GM21619 (cell line): ENCODE results near the gene FAM120A.
"Not testable (repeated sequence)": the region's sequence is repeated elsewhere in the genome, so short reads cannot be mapped to it uniquely, and the experiment has no call there.

Source experiments
- ATAC-seq: cut with Tn5 transposase; IDR thresholded peaks from one replicate; pipeline ENCODE4 v1.9.1; 2021; ENCODE audit not compliant: unreplicated experiment

The FAM120A gene

DNA sequence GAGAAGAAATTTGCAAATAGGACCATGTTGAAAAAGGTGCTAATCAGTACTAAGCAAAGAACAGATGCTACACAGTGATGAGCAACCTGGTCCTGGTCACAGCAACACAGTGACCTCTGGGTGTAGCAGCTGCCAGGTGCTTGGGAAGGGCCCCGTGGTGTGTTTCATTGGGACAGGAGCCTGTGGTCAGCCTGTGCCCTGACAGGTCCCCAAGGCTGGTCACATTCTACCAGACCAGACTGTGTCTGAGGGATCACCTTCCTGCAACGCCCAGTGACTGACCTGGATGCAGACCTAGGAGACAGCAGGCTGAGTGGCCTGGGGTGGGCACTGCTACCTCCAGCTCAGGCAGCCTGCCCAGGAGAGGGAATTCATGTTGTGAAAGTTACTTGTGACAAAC, 56.7 kb downstream of the FAM120A start:
- no peak for ATAC-seq

DNA sequence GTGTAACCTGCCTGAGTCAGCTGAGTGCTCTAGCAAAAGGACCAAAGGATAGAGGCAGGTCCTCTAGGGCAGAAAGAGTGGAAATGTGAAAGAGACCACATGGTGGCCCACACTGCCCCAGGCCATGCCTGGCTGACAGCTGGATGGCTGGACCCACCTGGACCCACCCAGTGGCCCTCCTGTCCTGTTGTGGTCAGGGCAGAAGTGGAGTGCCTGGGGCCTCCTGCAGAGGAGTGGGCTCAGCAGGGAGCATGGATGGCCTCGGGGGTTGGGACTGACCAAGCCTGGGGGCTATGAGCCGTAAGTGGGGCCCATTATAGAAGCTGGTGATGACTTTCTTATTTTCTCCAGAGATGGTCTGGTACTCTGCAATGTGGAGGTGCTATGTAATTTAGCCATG, 57.6 kb downstream of the FAM120A start:
- ATAC-seq = no peak

DNA sequence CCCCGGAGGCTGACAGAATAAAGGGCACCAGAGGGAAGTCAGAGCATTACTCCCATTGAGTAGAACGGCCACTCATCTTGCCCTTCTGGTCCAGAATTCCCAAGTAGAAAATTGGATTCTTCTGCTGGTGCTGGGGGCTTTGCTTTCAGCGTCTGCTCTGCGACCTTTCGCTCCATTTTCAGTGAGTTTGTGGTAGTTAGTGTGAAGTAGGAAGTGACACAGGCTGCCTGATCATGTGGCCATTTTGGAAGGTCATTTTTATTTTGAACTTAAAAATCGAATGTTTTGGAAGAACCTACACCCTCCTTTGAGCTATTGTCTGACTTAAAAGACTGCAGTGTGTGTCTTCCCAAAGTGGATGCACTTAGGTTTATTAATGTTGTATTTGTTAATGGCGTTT, 58.6 kb downstream of the FAM120A start:
- ATAC-seq = no peak

DNA sequence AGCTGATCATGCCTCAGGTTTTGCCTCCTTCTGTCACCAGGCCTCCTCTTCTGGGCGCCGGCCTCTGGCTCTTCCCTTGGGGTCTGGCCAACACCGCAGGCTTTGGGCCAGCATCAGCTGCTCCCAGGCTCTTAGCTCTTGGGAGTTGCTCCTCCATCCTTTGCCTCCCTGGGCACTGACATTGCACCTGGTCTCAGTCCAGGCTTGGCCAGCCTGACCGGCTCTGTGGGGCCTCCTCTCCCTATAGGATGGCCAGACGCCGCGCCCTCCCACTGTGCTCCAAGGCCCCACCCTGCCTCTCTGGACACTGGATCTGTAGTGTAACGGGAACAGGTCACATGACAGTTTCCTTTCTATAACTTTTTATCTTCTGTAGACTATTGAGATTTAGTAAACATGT, 59.7 kb downstream of the FAM120A start:
- ATAC-seq = not testable (repeated sequence)

DNA sequence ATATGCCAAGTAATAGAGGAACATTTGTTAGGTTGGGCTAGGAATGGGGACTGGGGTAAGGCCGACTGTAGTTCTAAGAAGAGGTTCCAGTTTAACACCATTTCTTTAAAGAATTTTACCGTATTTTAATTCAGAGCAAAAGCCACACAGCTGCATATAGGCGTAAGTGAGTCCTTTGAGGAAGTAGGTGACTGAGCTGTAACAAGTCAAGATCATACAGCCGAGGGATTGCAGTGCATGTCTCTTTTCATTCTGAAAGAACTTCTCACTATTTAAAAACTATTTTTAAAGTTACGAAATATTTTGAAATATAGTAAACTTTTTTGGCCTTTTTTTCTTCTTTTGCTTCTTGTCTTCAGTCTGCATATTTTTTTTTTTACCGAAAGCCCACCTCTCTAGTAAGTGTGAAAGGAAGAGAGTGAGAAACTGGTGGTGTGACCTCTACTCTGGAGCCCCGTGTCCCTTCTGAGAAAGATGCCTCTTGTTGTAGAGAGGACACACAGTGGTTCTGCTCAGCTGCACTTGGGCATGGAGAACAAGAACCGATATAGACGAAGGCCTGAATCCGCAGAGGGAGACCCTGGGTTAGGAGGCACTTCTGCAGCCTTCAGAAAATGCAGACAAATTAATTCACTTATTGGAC, 60.8 kb downstream of the FAM120A start:
- ATAC-seq = not testable (repeated sequence)

DNA sequence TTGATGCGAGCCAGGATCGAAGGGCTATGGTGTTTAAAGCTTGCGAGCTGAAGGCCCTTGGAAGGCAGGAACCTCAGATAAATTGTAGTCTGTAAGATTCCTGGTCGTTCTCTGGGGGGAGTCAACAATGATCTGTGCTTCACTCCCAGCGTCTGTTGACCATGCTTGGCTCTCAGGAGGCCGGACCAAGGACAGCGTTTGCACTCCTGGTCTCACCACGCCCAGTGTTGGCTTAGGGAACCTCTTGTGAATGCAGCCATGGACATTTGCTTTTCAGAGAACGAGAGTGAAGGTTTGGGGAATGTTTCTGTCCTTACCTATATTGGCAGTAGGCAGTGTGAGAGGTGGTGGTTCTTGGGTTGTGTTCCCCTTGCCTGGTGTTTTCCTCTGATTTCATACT, 62.1 kb downstream of the FAM120A start:
- ATAC-seq = no peak

DNA sequence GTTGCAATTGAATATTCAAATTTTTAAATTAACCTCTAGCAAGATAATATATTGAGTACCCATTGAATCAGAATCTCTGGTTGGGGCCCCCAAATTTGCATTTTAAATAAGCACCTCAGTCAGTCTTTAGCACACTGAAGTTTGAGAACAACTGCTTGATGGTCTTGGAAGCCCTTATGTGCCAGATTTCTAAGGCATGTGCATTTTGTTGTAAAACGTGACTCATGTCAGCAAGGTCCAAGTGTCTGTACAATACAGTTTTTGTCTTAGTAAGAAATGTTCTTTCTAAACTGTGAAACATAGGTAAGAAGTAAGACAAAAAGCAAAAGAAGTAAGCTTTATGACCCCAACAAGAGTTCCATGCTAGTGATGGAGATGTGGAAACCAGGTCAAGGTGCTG, 65.8 kb downstream of the FAM120A start:
- ATAC-seq = no peak

DNA sequence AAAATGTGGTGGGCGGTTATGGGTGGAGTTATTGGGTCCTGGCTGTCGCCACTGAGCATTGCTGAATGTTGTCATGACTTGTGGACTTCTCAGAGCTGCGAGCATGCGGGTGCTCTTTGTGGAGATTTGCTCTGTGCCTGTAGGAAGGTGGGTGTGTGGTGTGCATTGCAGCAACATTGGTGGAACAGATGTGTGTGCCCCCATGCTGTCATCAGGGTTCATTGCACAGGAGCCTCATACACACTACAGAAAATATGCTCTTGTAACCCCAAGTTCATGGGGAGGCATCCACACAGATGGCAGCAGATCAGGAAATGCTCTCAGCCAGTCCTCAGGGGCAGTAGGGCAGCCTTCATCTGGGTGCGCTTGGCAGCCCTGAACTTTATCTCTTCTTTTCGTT, 69.0 kb downstream of the FAM120A start:
- no peak for ATAC-seq

DNA sequence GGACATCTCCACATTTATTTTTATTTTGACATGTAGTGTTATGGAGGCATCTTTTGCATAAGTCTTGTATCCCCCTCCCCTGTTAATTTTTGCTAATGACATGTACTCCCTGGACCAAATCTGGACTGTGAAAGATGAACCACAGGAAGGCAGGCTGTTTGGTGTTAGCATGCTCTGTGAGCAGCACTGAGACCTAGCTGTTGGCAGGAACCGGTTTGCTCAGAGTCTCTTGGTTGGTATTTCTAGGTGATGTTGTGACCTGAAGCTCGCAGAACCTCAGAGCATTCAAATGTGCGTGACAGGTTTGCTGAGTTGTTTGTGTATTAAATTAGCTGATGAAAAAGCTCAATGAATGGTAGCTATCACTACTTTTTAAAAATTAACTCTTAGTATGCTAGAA, 71.3 kb downstream of the FAM120A start:
- no peak for ATAC-seq

DNA sequence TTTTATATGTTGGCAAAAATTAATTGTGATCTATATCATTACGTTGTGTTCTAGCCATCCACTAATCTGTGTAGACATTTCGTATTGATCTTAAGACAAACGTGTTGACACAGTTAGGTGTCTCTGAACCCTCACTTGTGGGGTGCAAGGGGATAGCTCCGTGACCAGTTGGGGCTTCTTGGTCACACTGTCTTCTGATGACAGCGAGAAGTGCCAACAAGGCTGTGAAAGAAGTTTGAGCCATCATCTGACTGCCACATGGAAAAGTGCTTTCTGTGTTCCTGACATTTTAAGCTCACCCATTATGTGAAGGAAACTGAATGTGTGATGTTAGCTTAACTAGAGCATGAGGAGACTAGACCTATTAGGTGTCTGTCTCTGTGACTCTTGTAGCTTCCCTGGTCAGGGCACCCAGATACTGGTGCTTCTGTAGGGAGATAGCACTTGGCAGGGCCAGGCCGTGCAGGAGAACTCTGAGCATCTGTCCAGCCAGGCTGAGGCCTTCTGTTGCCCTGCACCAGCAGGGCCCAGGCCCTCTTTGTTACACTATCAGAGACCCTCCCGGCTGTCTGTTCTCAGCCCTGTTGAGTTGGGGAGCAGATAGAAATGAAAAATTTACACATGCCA, 72.1 kb downstream of the FAM120A start:
- ATAC-seq = no peak

DNA sequence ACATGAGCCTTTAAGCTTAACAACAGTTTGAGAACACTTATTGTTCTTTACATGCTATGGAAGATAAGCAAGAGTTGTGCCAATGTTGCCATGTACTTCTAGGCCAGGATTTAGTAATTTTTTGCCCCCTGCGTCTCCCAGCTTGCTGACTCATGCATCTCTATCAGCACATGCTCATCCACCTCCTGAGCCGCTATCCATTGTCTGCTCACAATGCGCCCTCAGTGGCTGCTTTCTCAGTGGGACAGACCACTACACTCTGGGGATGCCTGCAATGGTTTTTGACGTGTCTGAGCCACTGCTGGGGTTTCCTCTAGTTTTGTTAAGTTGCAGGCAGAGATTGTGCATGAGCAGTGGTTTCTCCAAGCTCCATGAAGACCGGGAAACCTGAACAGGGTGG, 74.0 kb downstream of the FAM120A start:
- ATAC-seq = no peak

DNA sequence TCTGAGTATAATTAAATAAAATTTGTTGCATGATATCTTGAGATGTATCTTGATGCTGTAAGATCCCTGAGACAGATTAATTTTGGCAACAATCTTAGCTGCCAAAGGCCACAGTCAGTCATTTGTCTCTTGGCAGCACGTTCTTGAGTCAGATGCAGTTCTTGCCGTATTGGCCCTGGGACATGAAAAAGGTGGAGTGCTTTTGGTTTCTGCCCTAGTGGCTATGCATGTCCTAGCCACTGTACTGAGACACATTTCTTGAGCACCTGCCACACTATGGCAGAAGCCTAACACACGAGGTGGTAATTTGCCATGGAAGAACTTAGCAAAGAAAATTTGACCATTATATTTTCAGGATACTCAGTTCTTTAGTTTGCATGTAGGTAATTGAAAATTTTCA, 79.9 kb downstream of the FAM120A start:
- no peak for ATAC-seq

DNA sequence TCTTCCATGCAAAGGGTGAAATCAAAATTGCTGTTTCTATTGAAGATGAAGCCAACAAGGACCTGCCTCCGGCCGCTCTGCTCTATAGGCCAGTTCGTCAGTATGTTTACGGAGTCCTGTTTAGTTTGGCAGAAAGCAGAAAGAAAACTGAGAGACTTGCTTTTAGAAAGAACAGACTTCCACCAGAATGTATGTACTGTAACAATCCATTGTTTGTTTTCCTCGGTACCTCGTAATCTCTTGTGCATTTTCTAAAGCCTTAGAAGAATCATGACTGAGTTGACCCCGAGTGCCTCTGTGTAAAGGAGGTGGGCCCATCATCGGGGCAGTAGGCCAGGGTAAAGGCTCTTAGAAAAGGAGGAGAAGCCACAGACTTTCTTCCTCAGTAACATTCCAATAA, 80.7 kb downstream of the FAM120A start:
- ATAC-seq = no peak

DNA sequence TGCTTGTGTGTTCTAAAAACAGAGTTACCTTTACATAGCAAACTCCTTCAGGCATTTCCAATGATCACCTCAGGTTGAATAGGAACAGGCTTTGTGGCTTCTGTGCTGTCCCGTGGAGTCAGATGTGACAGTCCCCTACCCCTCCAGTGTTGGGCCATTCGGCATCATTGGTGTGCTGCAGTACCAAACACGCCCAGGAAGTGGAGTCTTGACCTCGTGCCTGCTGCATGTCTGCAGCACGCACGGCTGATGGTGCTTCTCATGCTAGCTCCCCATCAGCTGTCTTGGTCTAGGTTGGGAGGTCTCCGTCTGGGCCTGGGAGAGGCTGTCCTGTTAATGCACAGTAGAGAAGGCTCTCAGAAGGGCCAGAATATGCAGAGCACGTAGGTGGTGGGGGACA, 82.4 kb downstream of the FAM120A start:
- no peak for ATAC-seq

DNA sequence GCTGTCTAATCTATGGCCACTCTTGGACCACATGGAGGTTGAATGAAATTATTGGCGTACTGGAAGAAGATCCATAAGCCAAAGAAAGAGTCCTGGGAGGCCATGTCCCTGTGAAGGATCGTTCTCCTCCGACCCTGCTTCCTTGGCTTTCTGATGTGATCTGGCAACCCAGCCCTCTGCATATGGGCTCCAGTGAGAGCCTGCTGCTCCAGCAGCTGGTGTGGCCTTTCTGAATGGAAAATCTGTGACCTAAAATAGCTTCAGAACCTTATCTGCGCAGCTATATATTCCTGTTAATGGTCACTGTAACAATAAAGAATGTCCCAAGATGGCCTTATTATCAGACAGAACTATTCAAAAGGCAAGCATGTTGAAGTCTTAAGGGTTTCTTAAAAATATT, 84.7 kb downstream of the FAM120A start:
- no peak for ATAC-seq

DNA sequence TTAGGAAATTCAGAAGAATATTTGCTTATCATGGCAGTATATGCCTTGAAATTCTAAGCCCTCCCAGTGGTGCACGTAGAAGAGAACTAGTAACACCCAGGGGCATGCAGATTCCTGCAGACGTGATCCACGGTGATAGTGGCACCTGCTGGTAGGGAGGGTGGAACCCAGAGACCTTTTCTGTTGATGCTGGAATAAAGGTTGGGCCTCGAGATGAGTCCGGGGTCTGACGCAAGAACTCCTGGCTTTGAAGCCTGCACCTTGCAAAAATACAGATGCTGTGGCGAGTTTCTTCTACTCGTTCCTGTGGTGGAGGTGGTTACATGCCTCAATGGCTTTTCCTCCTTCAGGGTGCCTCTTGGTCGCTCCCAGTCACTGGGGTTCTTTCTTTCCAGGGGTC, 85.4 kb downstream of the FAM120A start:
- no peak for ATAC-seq

DNA sequence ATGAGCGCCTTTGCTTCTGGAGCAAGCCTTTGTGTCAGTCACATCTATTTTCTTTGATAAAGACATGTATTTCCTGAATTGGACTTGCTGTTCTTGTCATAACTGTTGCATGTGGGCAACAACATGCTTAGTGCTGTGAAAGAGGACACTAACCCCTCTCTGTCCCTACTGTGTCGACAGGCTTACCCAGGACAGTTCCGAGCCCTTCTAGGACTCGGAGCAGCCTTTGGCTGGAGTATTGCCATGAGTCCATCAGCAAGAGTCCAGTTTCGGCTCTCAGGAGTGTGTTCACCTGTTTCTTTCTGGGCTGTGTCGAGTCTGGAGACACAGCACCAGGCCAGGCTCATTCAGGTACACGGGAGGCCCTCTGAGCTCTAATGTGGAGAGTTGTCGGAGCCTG, 88.8 kb downstream of the FAM120A start:
- no peak for ATAC-seq

DNA sequence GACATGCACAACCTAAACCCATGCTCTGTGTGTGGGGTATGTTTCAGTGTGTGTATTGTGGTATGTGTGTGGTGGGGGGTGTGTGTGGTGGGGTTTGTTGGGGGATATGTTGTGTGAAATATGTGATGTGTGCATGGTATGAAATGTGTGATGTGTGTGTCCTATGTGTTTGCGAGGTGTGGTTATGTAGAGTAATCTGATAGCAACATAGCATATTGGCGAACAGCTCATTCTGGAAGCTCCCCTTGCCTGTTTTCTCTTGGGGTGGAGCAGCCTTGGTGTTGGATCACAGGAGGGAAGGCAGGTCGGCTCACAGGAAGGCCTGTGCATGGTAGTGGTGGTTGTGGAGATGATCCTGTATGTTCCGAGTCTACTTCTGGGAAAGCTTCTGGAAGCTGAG, 89.5 kb downstream of the FAM120A start:
- no peak for ATAC-seq

DNA sequence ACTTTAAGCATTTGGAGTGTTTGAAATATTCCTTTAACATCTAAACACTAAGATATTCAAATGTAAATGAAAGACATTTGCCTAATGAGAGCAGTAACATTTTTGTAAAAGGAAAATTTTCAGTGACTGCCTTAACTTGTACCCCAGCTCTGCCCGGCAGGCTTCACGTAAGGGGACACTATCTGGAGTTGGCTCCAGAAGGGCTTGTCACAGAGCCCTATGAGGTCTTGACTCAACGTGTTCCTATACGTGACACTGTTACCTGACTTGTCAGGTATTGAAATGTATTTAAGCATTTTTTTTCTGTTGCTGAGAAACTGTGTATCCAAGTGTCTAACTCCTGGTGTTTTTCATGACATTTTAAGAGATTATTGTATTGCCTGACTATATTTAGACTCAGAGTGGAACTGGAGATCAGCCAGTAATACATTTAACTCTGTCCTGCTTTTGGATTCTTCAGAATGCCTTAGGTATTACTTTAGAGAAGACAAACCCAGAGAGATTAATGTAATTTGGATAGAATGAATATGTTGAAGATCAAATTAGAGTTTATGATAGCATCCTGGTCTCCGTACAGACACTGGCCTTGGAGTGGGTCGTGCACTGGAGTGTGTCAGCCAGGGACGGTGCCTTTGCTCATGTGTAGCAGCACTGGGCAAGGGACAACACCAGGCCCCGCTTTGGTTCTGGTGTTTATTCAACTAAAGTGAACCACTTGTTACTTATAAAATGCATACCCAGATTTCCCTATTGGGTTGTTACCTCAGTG, 90.3 kb downstream of the FAM120A start:
- ATAC-seq = no peak

DNA sequence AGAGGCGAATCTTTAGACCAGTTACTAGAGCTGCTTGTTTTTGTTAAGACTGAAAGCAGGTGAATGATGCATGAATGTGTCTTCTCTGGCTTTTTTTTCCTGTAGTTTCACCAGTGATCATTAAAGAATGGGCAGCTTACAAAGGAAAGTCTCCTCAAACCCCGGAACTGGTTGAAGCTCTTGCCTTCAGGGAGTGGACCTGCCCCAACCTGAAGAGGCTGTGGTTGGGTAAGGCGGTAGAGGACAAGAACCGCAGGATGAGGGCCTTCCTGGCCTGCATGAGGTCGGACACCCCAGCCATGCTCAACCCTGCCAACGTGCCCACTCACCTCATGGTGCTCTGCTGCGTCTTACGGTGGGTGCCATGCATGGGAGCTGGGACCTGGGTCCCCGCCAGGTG, 91.6 kb downstream of the FAM120A start:
- no peak for ATAC-seq

DNA sequence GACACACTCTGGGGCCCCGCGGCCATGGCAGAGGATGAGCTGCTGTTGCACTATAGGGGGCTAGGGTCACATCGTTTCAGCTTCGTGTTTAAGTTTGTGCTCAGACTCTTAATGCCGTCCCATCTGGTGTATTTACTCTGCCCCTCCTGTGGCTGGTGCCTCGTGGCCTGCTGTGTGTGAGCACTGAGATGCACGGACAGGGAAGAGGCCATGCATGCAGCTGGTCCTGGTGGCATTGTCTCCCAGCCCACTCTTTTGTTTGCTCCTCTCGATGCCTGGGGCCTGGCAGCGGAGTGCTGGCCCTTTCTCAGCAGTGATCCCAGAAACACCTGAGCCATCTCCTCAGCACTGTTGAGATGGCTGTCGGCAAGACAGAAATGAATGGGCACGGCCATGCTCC, 94.9 kb downstream of the FAM120A start:
- ATAC-seq = no peak

DNA sequence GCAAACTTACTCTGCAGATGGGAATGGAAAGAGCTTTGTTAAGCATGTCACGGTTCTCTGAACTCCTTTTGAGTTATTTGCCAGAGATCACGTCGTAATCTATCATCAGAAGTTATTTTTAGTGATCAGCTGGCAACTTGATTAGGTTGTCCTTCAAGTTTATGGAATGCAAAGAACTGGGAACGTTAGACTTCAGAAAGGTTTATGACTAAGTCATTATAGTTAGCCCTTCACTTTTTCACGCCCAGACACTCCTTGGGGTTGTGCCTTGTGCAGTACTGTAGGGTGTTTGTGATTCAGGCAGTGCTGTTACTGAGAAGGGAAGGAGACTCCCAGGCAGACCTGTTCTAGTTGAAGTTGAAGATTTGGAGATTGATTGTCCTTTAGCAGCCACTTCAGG, 98.1 kb downstream of the FAM120A start:
- ATAC-seq = no peak
